ENCODE data around the gene ADAMTS6. TPM values are rescaled to one million over a fixed set of nuclear protein-coding genes. Genes with fewer than 3 reads are reported as not detected.

The ADAMTS6 gene
- total and polyA plus RNA-seq, 2 of the 13 experiments (the other 11 are each of a cell fraction or from before 2014, with no cell fraction given): 3.1 to 8.2 TPM

DNA sequence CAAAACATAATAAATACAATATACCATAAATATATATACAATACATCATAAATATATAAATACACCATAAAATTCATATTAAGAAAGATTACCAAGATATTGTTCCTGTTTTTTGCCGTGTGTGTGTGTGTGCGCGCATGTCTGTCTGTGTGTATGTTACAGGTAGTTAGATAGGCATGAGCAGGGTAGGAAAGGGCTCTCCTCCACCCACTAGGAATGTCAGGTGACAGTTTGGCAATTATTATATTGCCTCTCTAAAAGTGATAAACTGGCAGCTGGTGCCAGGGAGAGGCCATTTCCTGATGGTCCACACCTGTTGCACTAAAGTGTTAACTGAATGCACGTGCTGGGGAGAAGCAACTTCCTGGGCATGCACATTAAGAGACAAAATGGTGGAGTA is 232.8 kb downstream of the ADAMTS6 start (continued):
- TF ChIP-seq, protein P1, sequence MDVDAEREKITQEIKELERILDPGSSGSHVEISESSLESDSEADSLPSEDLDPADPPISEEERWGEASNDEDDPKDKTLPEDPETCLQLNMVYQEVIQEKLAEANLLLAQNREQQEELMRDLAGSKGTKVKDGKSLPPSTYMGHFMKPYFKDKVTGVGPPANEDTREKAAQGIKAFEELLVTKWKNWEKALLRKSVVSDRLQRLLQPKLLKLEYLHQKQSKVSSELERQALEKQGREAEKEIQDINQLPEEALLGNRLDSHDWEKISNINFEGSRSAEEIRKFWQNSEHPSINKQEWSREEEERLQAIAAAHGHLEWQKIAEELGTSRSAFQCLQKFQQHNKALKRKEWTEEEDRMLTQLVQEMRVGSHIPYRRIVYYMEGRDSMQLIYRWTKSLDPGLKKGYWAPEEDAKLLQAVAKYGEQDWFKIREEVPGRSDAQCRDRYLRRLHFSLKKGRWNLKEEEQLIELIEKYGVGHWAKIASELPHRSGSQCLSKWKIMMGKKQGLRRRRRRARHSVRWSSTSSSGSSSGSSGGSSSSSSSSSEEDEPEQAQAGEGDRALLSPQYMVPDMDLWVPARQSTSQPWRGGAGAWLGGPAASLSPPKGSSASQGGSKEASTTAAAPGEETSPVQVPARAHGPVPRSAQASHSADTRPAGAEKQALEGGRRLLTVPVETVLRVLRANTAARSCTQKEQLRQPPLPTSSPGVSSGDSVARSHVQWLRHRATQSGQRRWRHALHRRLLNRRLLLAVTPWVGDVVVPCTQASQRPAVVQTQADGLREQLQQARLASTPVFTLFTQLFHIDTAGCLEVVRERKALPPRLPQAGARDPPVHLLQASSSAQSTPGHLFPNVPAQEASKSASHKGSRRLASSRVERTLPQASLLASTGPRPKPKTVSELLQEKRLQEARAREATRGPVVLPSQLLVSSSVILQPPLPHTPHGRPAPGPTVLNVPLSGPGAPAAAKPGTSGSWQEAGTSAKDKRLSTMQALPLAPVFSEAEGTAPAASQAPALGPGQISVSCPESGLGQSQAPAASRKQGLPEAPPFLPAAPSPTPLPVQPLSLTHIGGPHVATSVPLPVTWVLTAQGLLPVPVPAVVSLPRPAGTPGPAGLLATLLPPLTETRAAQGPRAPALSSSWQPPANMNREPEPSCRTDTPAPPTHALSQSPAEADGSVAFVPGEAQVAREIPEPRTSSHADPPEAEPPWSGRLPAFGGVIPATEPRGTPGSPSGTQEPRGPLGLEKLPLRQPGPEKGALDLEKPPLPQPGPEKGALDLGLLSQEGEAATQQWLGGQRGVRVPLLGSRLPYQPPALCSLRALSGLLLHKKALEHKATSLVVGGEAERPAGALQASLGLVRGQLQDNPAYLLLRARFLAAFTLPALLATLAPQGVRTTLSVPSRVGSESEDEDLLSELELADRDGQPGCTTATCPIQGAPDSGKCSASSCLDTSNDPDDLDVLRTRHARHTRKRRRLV (CRISPR knock-in tag; IDR thresholded peaks at IDR 0.05): no peak
- TF ChIP-seq, protein P2, sequence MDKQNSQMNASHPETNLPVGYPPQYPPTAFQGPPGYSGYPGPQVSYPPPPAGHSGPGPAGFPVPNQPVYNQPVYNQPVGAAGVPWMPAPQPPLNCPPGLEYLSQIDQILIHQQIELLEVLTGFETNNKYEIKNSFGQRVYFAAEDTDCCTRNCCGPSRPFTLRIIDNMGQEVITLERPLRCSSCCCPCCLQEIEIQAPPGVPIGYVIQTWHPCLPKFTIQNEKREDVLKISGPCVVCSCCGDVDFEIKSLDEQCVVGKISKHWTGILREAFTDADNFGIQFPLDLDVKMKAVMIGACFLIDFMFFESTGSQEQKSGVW (CRISPR knock-in tag; IDR thresholded peaks at IDR 0.05; ENCODE audit: borderline replicate concordance): no peak
- TF ChIP-seq SAFB2 (CRISPR knock-in tag; IDR thresholded peaks at IDR 0.05; ENCODE audit: borderline replicate concordance, low read depth) (no peak), CBFB (CRISPR knock-in tag; IDR thresholded peaks at IDR 0.05) (no peak), ZFP82 (CRISPR knock-in tag; IDR thresholded peaks at IDR 0.05; ENCODE audit: borderline replicate concordance) (no peak), ZNF775 (CRISPR knock-in tag; IDR thresholded peaks at IDR 0.05; ENCODE audit: borderline replicate concordance) (no peak), ZFY (CRISPR knock-in tag; IDR thresholded peaks at IDR 0.05) (no peak), ZBTB42 (CRISPR knock-in tag; IDR thresholded peaks at IDR 0.05) (no peak), ZNF317 (CRISPR knock-in tag; IDR thresholded peaks at IDR 0.05) (no peak), ELF1 (CRISPR knock-in tag; IDR thresholded peaks at IDR 0.05) (no peak), NCOA2 (CRISPR knock-in tag; IDR thresholded peaks at IDR 0.05) (no peak), ZNF772 (CRISPR knock-in tag; IDR thresholded peaks at IDR 0.05) (no peak), BHLHE40 (IDR thresholded peaks at IDR 0.05; ENCODE audit: low read length) (no peak), ZNF253 (CRISPR knock-in tag; IDR thresholded peaks at IDR 0.05; ENCODE audit: borderline replicate concordance) (no peak)
- TF ChIP-seq, protein P3, sequence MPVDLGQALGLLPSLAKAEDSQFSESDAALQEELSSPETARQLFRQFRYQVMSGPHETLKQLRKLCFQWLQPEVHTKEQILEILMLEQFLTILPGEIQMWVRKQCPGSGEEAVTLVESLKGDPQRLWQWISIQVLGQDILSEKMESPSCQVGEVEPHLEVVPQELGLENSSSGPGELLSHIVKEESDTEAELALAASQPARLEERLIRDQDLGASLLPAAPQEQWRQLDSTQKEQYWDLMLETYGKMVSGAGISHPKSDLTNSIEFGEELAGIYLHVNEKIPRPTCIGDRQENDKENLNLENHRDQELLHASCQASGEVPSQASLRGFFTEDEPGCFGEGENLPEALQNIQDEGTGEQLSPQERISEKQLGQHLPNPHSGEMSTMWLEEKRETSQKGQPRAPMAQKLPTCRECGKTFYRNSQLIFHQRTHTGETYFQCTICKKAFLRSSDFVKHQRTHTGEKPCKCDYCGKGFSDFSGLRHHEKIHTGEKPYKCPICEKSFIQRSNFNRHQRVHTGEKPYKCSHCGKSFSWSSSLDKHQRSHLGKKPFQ (CRISPR knock-in tag; IDR thresholded peaks at IDR 0.05; ENCODE audit: insufficient replicate concordance): no peak
